ENCODE results near the gene TCERG1L. TPM values are rescaled to one million over a fixed set of nuclear protein-coding genes. Genes with fewer than 3 reads are reported as not detected.

The TCERG1L gene
- total RNA-seq, 1 experiment from 2014 or later: not detected

DNA sequence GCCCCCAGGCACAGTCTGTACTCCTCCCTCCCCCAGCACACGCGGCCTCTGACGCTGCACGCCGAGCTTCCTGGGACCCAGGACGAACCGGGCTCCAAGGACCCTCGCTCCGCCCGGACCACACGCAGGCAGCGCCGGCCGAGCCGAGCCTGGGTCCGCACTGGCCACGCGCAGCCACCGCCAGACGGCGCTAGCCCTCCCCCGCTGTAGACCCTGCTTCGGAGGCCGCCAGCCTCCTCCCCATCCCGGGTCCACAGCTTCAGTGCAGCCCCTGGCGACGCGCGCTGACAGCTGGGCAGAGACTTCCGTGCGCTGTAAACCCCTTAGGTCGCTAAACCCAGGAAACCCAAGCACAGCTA, 936 bp upstream of the TCERG1L start:
- Histone ChIP-seq H4K20me1 (ENCODE audit: insufficient read depth) (no peaks in the 10 kb centered on the region), H3K9me2 (ENCODE audit: insufficient read depth) (no peaks in the 10 kb centered on the region), H2AFZ (no peak overlapping the region), H3K27ac (no peak overlapping the region), H3K4me2 (no peak overlapping the region), H3K4me1 (replicated peaks; ENCODE audit: insufficient read depth) (no peaks in the 10 kb centered on the region), H3K27me3 (ENCODE audit: insufficient read depth, low read depth) (peaks cover 8% of the 10 kb centered on the region; the same call in 1 of the 2 replicates), H3F3A (ENCODE audit: insufficient read depth, low read depth) (no peaks in the 10 kb centered on the region), H3K36me3 (ENCODE audit: low read depth) (no peaks in the 10 kb centered on the region), H3K4me3 (no peak overlapping the region), H3K79me2 (ENCODE audit: low read depth) (no peaks in the 10 kb centered on the region), H3K9me3 (ENCODE audit: insufficient read depth, low read depth) (no peaks in the 10 kb centered on the region)
- TF ChIP-seq EZH2 (IDR thresholded peaks at IDR 0.05; ENCODE audit: low read depth): no peak
- TF ChIP-seq, protein P1, sequence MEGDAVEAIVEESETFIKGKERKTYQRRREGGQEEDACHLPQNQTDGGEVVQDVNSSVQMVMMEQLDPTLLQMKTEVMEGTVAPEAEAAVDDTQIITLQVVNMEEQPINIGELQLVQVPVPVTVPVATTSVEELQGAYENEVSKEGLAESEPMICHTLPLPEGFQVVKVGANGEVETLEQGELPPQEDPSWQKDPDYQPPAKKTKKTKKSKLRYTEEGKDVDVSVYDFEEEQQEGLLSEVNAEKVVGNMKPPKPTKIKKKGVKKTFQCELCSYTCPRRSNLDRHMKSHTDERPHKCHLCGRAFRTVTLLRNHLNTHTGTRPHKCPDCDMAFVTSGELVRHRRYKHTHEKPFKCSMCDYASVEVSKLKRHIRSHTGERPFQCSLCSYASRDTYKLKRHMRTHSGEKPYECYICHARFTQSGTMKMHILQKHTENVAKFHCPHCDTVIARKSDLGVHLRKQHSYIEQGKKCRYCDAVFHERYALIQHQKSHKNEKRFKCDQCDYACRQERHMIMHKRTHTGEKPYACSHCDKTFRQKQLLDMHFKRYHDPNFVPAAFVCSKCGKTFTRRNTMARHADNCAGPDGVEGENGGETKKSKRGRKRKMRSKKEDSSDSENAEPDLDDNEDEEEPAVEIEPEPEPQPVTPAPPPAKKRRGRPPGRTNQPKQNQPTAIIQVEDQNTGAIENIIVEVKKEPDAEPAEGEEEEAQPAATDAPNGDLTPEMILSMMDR (conservative IDR thresholded peaks at IDR 0.05): no peak
- DNase-seq: no peak
- intact Hi-C loops (cut with micrococcal nuclease; ENCODE audit: unreplicated experiment): no loop called here
- ChIA-PET POLR2A (ENCODE audit: unreplicated experiment) (no interaction called here), CTCF (no interaction called here)
- no TSS peak for BruUV-seq (replicated peaks)

DNA sequence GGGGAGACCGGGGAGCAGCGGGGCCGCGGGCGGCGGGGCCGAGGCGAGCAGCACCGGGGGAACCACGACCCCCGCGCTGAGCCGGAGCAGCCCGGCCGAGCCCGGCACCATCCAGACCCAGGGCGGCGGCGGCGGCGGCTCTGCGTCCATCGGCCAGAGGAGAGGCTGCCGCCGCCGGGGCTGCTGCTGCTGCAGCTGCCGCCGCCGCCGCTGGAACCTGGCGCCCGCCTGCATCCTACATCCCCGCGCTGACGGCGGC, 190 bp downstream of the TCERG1L start:
- Histone ChIP-seq H4K20me1 (ENCODE audit: insufficient read depth) (no peaks in the 10 kb centered on the region), H3K4me3 (no peak overlapping the region), H3K9me2 (ENCODE audit: insufficient read depth) (no peaks in the 10 kb centered on the region), H2AFZ (no peak overlapping the region), H3K27ac (no peak overlapping the region), H3F3A (ENCODE audit: insufficient read depth, low read depth) (no peaks in the 10 kb centered on the region), H3K9me3 (ENCODE audit: insufficient read depth, low read depth) (no peaks in the 10 kb centered on the region), H3K79me2 (ENCODE audit: low read depth) (no peaks in the 10 kb centered on the region), H3K4me2 (no peak overlapping the region), H3K36me3 (ENCODE audit: low read depth) (no peaks in the 10 kb centered on the region), H3K27me3 (ENCODE audit: insufficient read depth, low read depth) (peaks cover 3% of the 10 kb centered on the region; the same call in 1 of the 2 replicates), H3K4me1 (replicated peaks; ENCODE audit: insufficient read depth) (no peaks in the 10 kb centered on the region)
- CTCF ChIA-PET: no interaction called here
- intact Hi-C loops (cut with micrococcal nuclease; ENCODE audit: unreplicated experiment): no loop called here
- no TSS peak for BruUV-seq (replicated peaks)
- TF ChIP-seq EZH2 (IDR thresholded peaks at IDR 0.05; ENCODE audit: low read depth): no peak
- TF ChIP-seq, protein P1 (conservative IDR thresholded peaks at IDR 0.05): no peak
- DNase-seq: no peak
- POLR2A ChIA-PET (ENCODE audit: unreplicated experiment): no interaction called here

DNA sequence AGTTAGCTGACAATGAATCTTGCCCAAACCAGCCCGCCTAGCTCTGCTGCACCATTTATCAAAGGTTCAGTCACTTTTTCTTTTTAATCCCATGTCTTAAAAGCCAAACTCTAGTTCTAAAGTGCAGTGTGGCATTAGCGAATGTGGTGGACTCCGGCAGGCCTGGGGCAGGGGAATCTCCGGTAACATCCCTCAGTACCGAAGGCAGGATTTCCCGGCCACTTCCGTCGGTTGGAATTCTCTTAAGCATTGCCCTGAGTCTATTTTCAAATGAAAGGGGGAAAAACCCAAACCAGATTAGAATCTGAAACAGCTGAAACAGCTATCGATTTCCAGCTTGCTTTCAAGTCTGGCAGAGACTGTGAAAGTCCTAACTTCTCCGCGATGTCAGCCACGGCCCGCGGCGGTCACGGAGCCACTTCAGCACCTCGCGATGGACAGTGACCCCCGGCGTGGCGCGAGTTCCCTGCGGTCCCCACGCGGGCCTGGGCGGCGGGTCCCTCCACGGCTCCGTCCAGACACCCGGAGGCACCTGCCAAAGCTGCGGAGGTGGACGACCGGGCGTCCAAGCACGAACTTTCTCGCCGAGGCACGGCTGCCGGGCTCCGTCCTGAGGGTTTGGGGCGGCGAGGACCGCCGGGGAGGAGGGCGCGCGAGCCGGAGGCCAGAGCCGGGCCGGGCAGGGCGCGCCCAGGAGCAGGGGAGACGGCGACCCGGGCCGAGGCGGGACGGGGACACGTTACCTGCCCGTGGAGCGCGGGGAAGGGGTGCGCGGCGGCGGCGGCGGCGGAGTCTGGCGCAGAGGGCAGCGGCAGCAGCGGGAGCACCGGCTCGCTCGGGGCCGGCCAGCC, 745 bp downstream of the TCERG1L start:
- DNase-seq: no peak
- TF ChIP-seq, protein P1 (conservative IDR thresholded peaks at IDR 0.05): no peak
- TF ChIP-seq EZH2 (IDR thresholded peaks at IDR 0.05; ENCODE audit: low read depth): no peak
- Histone ChIP-seq H3K36me3 (ENCODE audit: low read depth) (no peaks in the 10 kb centered on the region), H3F3A (ENCODE audit: insufficient read depth, low read depth) (no peaks in the 10 kb centered on the region), H3K27ac (no peak overlapping the region), H3K9me2 (ENCODE audit: insufficient read depth) (no peaks in the 10 kb centered on the region), H3K9me3 (ENCODE audit: insufficient read depth, low read depth) (no peaks in the 10 kb centered on the region), H3K27me3 (ENCODE audit: insufficient read depth, low read depth) (no peaks in the 10 kb centered on the region; the same call in 1 of the 2 replicates), H4K20me1 (ENCODE audit: insufficient read depth) (no peaks in the 10 kb centered on the region), H3K4me2 (no peak overlapping the region), H3K79me2 (ENCODE audit: low read depth) (no peaks in the 10 kb centered on the region), H2AFZ (no peak overlapping the region), H3K4me3 (no peak overlapping the region), H3K4me1 (replicated peaks; ENCODE audit: insufficient read depth) (no peaks in the 10 kb centered on the region)
- intact Hi-C loops (cut with micrococcal nuclease; ENCODE audit: unreplicated experiment): no loop called here
- CTCF ChIA-PET: no interaction called here
- POLR2A ChIA-PET (ENCODE audit: unreplicated experiment): no interaction called here
- no TSS peak for BruUV-seq (replicated peaks)

Data from PC-9 (cell line).